Stimulated activated naive B cell treated with anti-CD40 and anti-IgM and Interleukin-4, amounts not matched to agents 10 μg/mL and 1 μg/mL and 100 μg/mL, for 72 hours (primary cell): Measurements from ENCODE around the gene CPVL.
"Not testable (repeated sequence)": the region's sequence is repeated elsewhere in the genome, so short reads cannot be mapped to it uniquely, and the experiment has no call there.

Experiments used
- ATAC-seq, 2 donors: fragments of 150-1000 bp; cut with Tn5 transposase; replicated peaks; 2 replicates each; pipeline ENCODE4 v1.10.0; 2021; ENCODE audit warnings: moderate library complexity in 1 of 2
- DNase-seq: peaks from one replicate; pipeline ENCODE4 v3.0.0; 2021
- H3K27ac Mint-ChIP-seq: one replicate; pipeline ENCODE4 v1.8.0; 2022; ENCODE audit warnings: mild to moderate bottlenecking, mixed read lengths
- H3K27me3 Mint-ChIP-seq, 2 donors: one replicate each; pipeline ENCODE4 v1.8.0; 2022; ENCODE audit warnings: mixed read lengths in 2 of 2
- H3K36me3 Mint-ChIP-seq, 2 donors: one replicate each; pipeline ENCODE4 v1.8.0; 2022; ENCODE audit warnings: mixed read lengths in 2 of 2, mild to moderate bottlenecking in 1 of 2
- H3K4me1 Mint-ChIP-seq, 2 donors: one replicate each; pipeline ENCODE4 v1.8.0; 2022; ENCODE audit warnings: mixed read lengths in 2 of 2, mild to moderate bottlenecking in 1 of 2
- H3K4me3 Mint-ChIP-seq, 2 donors: one replicate each; pipeline ENCODE4 v1.8.0; 2022; ENCODE audit warnings: mild to moderate bottlenecking in 2 of 2, mixed read lengths in 2 of 2, moderate library complexity in 1 of 2
- H3K9me3 Mint-ChIP-seq, 2 donors: one replicate each; pipeline ENCODE4 v1.8.0; 2022; ENCODE audit warnings: mixed read lengths in 2 of 2, mild to moderate bottlenecking in 1 of 2

The CPVL gene

DNA sequence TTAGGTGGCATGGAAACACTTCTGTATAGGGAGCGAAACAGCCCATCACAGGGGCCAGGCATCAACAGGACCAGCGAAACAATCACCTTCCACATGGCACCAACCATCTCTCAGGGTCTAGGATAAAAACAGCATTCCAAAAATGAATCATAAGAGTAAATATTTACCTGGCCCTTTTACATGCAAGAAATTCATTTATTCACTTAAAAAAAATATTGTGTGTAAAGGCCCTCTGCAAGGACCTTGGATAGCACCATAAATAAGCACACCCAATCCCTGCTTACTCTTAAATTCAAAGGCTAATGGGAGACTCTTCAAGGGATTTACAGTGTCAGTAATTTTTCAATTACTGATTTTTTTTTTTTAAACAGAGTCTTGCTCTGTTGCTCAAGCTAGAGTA lies 25.4 kb downstream of the CPVL start:
- DNase-seq (no peak), ATAC-seq (no peak)
- Mint-ChIP-seq H3K27ac (no peak overlapping the region), H3K9me3 (no peaks in the 10 kb centered on the region), H3K27me3 (peaks cover 6 to 8% of the 10 kb centered on the region in 2 donors), H3K36me3 (no peaks in the 10 kb centered on the region), H3K4me3 (no peak overlapping the region), H3K4me1 (no peaks in the 10 kb centered on the region)

DNA sequence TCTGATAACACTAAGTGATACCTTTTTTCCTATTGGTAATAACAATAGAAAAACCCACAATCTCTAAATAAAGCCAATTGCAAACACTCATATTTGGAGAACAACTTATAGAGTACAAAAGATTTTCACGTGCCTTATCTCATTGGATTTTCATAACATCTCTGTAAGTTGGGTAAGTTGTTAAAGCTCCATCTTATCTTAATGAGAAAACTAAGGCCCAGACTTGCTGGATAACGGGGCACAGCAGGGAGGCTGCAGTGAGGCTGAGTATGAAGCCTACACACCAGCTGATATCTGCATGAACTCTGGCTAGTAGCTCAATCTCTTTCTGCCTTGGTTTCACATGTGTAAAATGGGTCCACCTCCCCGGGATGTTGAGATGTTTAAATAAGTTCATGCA lies 26.8 kb downstream of the CPVL start:
- H3K27ac Mint-ChIP-seq: no peak overlapping the region
- no peaks in the 10 kb centered on the region for H3K9me3 Mint-ChIP-seq
- no peaks in the 10 kb centered on the region for H3K36me3 Mint-ChIP-seq
- ATAC-seq: no peak
- no peaks in the 10 kb centered on the region for H3K4me1 Mint-ChIP-seq
- no peak overlapping the region for H3K4me3 Mint-ChIP-seq
- no peak for DNase-seq
- H3K27me3 Mint-ChIP-seq: peaks cover 14 to 19% of the 10 kb centered on the region in 2 donors

DNA sequence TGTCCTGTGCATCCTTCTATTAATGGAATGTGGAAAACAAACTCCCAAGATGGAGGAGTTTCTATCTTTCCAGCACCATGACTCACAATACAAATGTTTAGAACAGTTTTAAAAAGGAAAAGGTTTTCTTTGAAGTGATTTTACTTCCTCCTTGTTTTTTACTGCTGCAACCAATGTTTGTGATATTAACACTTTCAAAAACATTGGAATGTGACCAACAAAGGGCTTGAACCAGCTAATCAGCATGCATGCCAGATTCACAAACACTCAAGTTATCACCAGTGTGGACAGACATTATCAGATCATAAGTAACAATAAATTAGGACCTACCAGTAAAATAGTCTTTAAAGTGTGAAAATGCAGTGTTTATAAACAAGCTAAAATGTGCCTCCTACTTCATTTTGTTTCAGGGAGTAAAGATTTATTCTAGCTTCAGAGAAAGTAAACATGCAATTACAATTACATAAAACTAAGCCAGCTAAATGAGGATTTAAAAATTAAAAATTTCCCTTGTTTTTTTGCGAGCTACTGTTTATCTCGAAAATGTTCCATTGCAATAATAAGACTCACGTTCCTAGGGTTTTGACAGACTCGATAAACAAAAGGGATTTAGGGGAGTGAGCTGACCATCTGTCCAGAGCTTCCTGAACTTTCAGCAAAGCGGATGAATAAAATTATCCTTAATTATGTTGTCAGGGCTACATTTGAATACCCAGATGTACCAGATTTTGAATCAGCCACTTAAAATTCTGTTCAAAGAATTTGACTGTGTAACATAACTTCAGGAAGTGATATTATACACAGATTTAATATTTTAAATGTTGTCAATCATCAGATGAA lies 29.8 kb downstream of the CPVL start:
- no peaks in the 10 kb centered on the region for H3K9me3 Mint-ChIP-seq
- ATAC-seq (no peak), DNase-seq (no peak)
- H3K27me3 Mint-ChIP-seq: peaks cover 20% of the 10 kb centered on the region in 2 donors
- H3K4me3 Mint-ChIP-seq: no peak overlapping the region
- no peaks in the 10 kb centered on the region for H3K36me3 Mint-ChIP-seq
- peaks cover 11 to 12% of the 10 kb centered on the region in 2 donors for H3K4me1 Mint-ChIP-seq
- H3K27ac Mint-ChIP-seq: no peak overlapping the region

DNA sequence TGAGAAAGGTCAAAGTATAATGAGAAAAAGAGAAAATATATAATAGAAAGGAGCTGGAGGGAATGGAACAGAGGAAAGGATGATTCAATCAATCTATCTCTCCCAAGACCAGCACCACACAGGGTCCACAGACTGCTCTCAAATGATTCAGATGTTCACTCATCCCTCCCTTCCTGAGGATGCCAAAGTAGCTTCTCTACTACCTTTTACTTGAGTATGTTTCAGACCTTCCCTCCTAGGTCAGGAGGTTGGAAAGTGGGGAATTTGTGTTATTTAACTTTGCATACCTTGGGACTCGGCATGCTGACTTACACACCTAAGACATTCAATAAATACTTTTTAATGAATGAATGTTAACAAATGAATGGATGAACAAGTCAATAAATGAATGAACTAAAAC lies 30.6 kb downstream of the CPVL start:
- H3K4me1 Mint-ChIP-seq: peaks cover 11 to 12% of the 10 kb centered on the region in 2 donors
- DNase-seq (no peak), ATAC-seq (no peak)
- no peak overlapping the region for H3K4me3 Mint-ChIP-seq
- peaks cover under 1% of the 10 kb centered on the region in 2 donors for H3K9me3 Mint-ChIP-seq
- H3K36me3 Mint-ChIP-seq: no peaks in the 10 kb centered on the region
- no peak overlapping the region for H3K27ac Mint-ChIP-seq
- H3K27me3 Mint-ChIP-seq: peaks cover 20 to 25% of the 10 kb centered on the region in 2 donors

DNA sequence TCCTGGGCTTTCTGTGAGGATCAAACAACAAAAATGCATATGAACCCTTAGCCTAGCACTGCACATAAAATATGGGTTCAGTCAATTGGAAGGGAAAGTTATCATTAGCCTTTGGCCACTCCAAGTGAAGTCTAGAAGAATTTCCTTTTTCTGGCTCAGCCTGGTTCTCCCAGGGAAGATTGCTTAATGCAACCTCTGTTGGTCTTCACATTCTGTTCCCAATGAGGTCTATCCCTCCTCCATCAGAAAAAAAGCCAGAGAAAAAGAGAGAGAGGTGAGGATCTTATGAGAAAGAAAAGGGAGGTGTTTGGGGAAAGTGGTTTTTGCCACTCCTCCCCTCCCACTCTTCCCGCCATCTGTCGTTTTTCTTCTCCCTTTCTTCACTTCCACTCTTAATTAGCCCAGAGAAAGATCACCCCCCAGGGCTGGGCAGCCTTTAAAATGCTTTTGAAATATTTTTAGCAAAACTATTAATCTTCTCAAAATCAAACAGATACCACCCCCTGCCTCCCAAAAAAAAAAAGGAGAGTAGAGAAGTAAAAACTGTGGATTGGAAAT lies 31.1 kb downstream of the CPVL start:
- ATAC-seq: no peak
- Mint-ChIP-seq H3K27ac (no peak overlapping the region), H3K36me3 (no peaks in the 10 kb centered on the region), H3K4me3 (no peak overlapping the region), H3K9me3 (peaks cover 3% of the 10 kb centered on the region in 2 donors), H3K27me3 (peaks cover 25 to 26% of the 10 kb centered on the region in 2 donors), H3K4me1 (peaks cover 11 to 13% of the 10 kb centered on the region in 2 donors)
- no peak for DNase-seq

DNA sequence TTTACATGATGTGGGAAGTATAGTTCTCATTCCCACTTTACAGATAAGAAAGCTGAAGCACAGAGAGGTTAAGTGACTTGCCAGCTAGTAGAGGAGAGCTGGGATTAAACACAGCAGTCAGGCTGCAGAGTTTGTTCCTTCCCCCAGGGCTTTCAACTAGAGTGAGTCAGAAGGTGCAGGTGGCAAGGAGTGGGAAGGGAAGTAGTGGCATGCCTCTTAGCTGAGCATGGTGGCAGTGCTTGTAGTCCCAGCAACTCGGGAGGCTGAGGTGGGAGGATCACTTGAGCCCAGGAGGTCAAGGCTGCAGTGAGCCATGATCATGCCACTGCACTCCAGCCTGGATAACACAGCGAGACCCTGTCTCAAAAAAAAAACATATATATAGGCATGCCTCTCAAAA lies 32.1 kb downstream of the CPVL start:
- Mint-ChIP-seq H3K27me3 (peaks cover 25 to 32% of the 10 kb centered on the region in 2 donors), H3K4me1 (peaks cover 17 to 22% of the 10 kb centered on the region in 2 donors)
- DNase-seq, H3K36me3 Mint-ChIP-seq, H3K4me3 Mint-ChIP-seq, H3K27ac Mint-ChIP-seq, H3K9me3 Mint-ChIP-seq: not testable (repeated sequence)
- peak; percentile 56 to 64 for ATAC-seq

DNA sequence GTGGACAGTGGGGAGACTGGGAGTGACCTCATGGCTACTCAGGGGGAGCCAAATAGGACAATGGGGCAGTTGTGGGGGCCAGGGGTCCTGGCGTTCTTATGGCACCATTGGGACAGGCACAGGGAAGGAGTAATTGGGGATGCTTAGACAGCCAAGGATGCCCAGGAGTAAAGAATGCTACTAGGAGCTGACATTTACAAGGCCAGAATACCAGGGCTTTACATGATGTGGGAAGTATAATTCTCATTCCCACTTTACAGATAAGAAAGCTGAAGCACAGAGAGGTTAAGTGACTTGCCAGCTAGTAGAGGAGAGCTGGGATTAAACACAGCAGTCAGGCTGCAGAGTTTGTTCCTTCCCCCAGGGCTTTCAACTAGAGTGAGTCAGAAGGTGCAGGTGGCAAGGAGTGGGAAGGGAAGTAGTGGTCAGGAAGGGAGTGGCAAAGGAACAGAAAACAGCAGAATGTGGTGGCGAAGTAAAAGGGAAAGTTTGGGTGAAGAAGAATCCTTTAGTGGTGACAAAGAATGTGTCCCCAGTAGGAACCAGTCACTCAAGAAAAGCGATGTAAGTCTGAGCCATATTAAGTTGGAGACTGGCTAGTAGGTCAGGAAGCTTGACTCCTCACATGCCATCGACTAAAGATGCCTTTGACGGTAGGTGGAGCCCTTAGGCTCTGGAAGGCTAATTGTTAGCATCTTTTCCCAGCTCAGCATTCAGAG lies 32.8 kb downstream of the CPVL start:
- Mint-ChIP-seq H3K9me3 (peaks cover 3% of the 10 kb centered on the region in 2 donors), H3K36me3 (no peaks in the 10 kb centered on the region), H3K27me3 (peaks cover 24 to 31% of the 10 kb centered on the region in 2 donors), H3K4me3 (no peak overlapping the region), H3K27ac (no peak overlapping the region), H3K4me1 (peaks cover 18 to 23% of the 10 kb centered on the region in 2 donors)
- DNase-seq (peak; percentile 38), ATAC-seq (peak; percentile 79 to 82)

DNA sequence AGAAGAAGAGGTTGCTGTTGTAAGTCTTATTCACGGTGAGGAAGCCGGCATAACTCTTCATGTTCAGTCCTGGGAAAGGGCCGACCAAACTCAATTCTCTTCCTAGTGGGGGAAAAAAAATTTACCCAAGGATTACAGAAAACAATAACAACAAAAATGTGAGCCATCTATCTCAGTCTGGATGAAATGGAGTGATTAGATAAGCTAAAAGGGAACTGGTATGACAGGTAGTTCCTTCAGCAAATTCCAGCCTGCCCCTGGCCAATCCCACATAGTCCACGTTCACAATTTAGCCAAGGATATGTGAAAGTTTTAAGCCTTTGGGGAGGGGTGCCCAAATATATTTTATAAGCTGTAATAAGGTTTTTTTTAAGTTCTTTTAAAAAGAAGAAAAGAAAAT lies 33.6 kb downstream of the CPVL start:
- Mint-ChIP-seq H3K9me3 (peaks cover 3% of the 10 kb centered on the region in 2 donors), H3K4me1 (peaks cover 18 to 23% of the 10 kb centered on the region in 2 donors), H3K4me3 (no peak overlapping the region), H3K27me3 (peaks cover 24 to 30% of the 10 kb centered on the region in 2 donors), H3K27ac (no peak overlapping the region), H3K36me3 (no peaks in the 10 kb centered on the region)
- ATAC-seq: no peak
- DNase-seq: no peak

DNA sequence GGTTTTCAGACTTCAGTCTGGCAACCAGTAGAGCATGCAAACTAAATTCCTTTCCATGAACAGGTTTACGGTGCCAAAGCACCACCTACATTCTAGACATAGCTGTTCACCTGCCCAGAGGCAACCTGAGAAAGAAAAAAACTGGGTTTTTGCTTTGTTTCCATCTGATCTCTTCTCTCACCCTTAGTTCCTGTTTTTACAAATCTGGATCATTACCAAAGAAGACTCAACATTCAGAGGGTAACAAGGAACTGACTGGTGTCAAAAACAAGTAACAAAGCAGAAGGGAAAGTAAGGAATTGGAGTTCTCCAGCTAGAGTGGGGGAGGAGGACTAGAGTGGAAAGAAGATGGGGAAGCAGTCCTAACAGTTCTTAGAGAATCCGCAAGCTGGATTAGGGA lies 36.4 kb downstream of the CPVL start:
- peaks cover 18 to 23% of the 10 kb centered on the region in 2 donors for H3K4me1 Mint-ChIP-seq
- H3K27me3 Mint-ChIP-seq: peaks cover 17 to 23% of the 10 kb centered on the region in 2 donors
- H3K36me3 Mint-ChIP-seq: no peaks in the 10 kb centered on the region
- DNase-seq: no peak
- H3K4me3 Mint-ChIP-seq: no peak overlapping the region
- peaks cover 3% of the 10 kb centered on the region in 2 donors for H3K9me3 Mint-ChIP-seq
- H3K27ac Mint-ChIP-seq: no peak overlapping the region
- ATAC-seq: peak; percentile 33 to 43

DNA sequence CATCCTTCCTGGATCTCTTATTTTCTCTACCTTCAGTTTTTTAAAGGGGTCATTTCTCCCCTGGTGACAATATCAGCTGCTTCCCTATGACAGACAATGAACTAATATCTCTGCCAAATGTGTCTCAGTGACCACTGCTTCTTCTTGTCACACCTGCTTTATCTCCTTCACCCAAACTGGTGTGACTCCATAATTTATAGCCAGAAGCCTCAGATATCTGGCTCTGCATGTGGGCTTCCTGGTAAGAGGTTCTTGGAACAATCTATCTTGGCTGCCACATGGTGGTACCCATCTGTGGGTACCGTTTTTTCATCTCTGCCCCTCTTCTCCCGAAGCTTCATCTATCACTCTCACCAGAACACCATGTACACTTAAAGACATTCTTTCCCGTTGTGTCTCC lies 37.0 kb downstream of the CPVL start:
- Mint-ChIP-seq H3K27ac (no peak overlapping the region), H3K9me3 (peaks cover 3% of the 10 kb centered on the region in 2 donors), H3K4me1 (peaks cover 18 to 23% of the 10 kb centered on the region in 2 donors), H3K36me3 (no peaks in the 10 kb centered on the region), H3K27me3 (peaks cover 12 to 22% of the 10 kb centered on the region in 2 donors), H3K4me3 (no peak overlapping the region)
- DNase-seq (no peak), ATAC-seq (no peak)

DNA sequence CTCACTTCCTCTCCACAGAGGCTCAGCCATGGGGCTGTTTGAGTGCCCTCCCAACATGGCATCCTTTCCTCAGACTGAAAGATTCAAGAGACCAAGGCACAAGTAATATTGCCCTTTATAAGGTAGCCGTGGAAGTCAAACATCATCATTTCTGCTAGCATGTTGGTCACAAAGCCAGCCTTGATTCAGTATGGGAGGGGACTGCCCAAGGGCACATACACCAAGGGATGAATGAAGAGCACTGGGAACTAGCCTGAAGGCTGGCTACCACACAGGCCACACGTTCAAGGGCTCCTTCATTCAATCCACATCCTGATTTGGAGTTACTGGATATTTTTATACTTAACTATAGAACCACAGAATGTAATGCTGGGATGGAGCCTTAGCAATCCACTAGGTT lies 39.3 kb downstream of the CPVL start:
- Mint-ChIP-seq H3K36me3 (no peaks in the 10 kb centered on the region), H3K4me3 (no peak overlapping the region), H3K27me3 (peaks cover 16 to 19% of the 10 kb centered on the region in 2 donors), H3K9me3 (peaks cover 3% of the 10 kb centered on the region in 2 donors), H3K27ac (no peak overlapping the region), H3K4me1 (peaks cover 9 to 11% of the 10 kb centered on the region in 2 donors)
- DNase-seq (no peak), ATAC-seq (no peak)

DNA sequence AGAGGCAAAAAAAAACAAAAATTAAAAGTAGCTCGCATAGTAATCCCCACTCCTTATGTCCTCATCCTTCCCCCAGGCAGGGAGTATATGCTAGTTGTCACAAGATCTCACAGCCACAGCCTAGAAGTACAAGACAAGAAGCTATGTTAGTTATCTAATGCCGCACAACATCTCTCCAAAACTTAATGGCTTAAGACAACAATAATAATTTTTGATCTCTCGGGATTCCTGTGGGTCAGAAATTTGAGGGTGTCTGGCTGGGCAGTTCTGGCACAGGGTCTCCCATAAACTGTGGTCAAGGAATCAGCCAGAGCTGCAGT lies 39.7 kb downstream of the CPVL start:
- ATAC-seq (no peak), DNase-seq (no peak)
- peaks cover 9 to 11% of the 10 kb centered on the region in 2 donors for H3K4me1 Mint-ChIP-seq
- no peak overlapping the region for H3K4me3 Mint-ChIP-seq
- peaks cover 3% of the 10 kb centered on the region in 2 donors for H3K9me3 Mint-ChIP-seq
- peaks cover 16 to 23% of the 10 kb centered on the region in 2 donors for H3K27me3 Mint-ChIP-seq
- no peaks in the 10 kb centered on the region for H3K36me3 Mint-ChIP-seq
- H3K27ac Mint-ChIP-seq: no peak overlapping the region

DNA sequence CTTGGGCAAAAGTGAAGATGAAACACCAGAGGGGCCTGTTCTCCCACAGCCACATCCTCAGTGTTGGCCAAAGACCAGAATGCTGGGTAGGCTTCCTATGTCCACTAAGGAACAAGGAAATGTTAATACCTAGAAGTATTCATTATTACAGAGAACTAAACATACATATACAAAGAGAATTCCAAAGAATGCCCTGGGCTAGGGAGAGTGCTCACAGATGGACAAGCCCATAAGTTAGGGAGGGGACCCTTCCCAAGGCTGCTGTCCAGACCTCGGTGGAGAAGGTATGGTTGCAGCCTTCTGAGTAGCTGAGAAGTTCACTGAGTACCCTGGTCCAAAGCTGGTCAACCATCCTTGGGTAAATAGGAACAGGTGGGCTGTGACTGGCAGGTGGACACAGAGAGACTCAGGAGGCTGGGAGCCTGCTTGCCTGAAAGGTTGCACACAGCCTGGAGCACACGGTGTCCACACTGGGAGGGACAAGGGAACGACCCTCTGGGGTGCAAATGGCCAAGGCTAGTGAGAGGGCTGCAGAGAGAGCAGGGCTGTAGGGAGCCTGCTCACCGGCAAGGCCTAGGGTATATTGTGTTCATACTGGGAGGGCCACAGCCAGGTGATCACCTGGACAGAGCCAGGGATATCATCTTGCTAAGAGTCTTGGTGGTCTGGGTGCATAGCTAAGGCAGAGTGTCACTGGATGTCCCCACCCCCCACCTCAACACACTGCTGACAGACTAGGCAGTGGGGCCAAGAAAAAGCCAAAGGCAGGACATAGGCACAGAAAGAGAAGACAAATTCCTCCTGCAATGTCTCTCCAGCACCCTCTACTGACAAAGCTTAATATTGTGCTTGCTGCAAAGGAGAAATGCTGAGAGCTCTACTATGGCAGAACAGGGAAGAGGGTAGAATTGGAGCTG lies 40.3 kb downstream of the CPVL start:
- H3K36me3 Mint-ChIP-seq: no peaks in the 10 kb centered on the region
- no peak overlapping the region for H3K27ac Mint-ChIP-seq
- ATAC-seq (peak; percentile 80), DNase-seq (peak; percentile 19)
- H3K9me3 Mint-ChIP-seq: peaks cover 3% of the 10 kb centered on the region in 2 donors
- H3K27me3 Mint-ChIP-seq: peaks cover 12 to 30% of the 10 kb centered on the region in 2 donors
- H3K4me3 Mint-ChIP-seq: no peak overlapping the region
- peaks cover 9 to 11% of the 10 kb centered on the region in 2 donors for H3K4me1 Mint-ChIP-seq

DNA sequence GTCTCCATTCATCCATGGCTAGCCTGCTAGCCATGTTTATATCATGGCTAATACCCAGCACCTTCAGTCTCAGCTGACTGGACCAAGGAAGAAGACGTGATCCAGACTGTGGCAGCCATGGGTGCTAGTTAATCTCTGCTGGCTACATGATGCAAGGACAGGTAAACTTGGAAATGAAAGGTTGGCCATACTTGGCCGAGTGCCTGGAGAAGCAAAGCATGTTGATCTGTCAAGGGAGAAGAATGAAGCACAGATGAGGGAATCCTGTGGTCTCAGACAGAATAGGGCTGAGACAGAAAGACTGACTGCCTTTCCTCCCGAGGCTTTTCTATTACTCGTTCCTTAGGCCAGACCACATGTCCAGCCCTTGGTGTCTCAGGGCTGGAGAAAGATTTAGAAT lies 41.1 kb downstream of the CPVL start:
- no peak for ATAC-seq
- no peaks in the 10 kb centered on the region for H3K9me3 Mint-ChIP-seq
- peaks cover 16 to 28% of the 10 kb centered on the region in 2 donors for H3K27me3 Mint-ChIP-seq
- no peak for DNase-seq
- H3K4me1 Mint-ChIP-seq: peaks cover 9 to 10% of the 10 kb centered on the region in 2 donors
- H3K27ac Mint-ChIP-seq: no peak overlapping the region
- H3K4me3 Mint-ChIP-seq: no peak overlapping the region
- no peaks in the 10 kb centered on the region for H3K36me3 Mint-ChIP-seq
